Liver (tissue), 3 donors: ENCODE results near the gene RHOT1.

Experiments used
- FOXA1 ChIP-seq: IDR thresholded peaks from 2 replicates; pipeline ENCODE4 v1.6.1; 2016; ENCODE audit warnings: antibody characterized with exemption
- GABPA ChIP-seq, 2 donors: IDR thresholded peaks in 1 of 2; conservative IDR thresholded peaks in 1 of 2; 2 replicates each; pipeline ENCODE4 v1.6.1; 2016; ENCODE audit warnings: antibody characterized with exemption in 2 of 2, mild to moderate bottlenecking in 1 of 2, moderate library complexity in 1 of 2
- NR2F2 ChIP-seq: IDR thresholded peaks from 2 replicates; pipeline ENCODE4 v1.6.1; 2016; ENCODE audit warnings: antibody characterized with exemption
- RAD21 ChIP-seq, 2 donors: IDR thresholded peaks; 2 replicates each; pipeline ENCODE4 v1.6.1; 2016; ENCODE audit warnings: antibody characterized with exemption in 2 of 2, mild to moderate bottlenecking in 2 of 2
- SP1 ChIP-seq: IDR thresholded peaks from 2 replicates; pipeline ENCODE4 v1.6.1; 2018; ENCODE audit warnings: antibody characterized with exemption, mild to moderate bottlenecking
- YY1 ChIP-seq: IDR thresholded peaks from 2 replicates; pipeline ENCODE4 v1.6.1; 2016; ENCODE audit warnings: antibody characterized with exemption, mild to moderate bottlenecking
- ZBTB33 ChIP-seq: IDR thresholded peaks from 2 replicates; pipeline ENCODE4 v1.6.1; 2016; ENCODE audit warnings: antibody characterized with exemption
- TF ChIP-seq, protein P1 (sequence below): IDR thresholded peaks from 2 replicates; pipeline ENCODE4 v1.6.1; 2016; ENCODE audit warnings: antibody characterized with exemption
- TF ChIP-seq, protein P2 (sequence below): fragments of 150-350 bp; IDR thresholded peaks from 2 replicates; pipeline ENCODE4 v1.5.1; 2017; ENCODE audit warnings: improper control_type of control experiment, low read depth, low read length; ENCODE audit not compliant: missing input control
- TF ChIP-seq, protein P3 (sequence below): IDR thresholded peaks from 2 replicates; pipeline ENCODE4 v1.6.1; 2016; ENCODE audit warnings: antibody characterized with exemption, mild to moderate bottlenecking
- TF ChIP-seq, protein P4 (sequence below): IDR thresholded peaks from 2 replicates; pipeline ENCODE4 v1.6.1; 2016; ENCODE audit warnings: antibody characterized with exemption
- donor health status: healthy.
- donor health status: healthy.

DNA sequence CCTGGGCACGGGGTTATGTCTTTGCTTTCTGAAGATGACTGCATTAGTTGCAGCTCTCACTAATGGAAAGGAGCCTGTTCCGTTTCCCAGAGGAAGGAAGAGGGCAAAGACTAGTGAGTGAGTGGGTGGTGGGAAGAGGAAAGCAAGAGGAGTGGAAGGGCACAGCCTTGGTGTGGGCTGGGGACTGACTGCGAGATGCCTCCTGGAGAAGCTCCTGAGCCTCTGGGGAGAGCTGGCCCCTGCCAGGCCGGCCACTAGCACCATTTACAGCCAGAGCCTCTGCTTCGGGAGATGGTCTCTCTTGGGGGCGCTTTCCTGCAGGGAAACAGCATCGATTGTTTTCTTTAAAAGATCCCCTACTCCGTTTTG is 122.5 kb downstream of the RHOT1 start:
- TF ChIP-seq, protein P1, sequence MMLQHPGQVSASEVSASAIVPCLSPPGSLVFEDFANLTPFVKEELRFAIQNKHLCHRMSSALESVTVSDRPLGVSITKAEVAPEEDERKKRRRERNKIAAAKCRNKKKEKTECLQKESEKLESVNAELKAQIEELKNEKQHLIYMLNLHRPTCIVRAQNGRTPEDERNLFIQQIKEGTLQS = no peak
- TF ChIP-seq, protein P2, sequence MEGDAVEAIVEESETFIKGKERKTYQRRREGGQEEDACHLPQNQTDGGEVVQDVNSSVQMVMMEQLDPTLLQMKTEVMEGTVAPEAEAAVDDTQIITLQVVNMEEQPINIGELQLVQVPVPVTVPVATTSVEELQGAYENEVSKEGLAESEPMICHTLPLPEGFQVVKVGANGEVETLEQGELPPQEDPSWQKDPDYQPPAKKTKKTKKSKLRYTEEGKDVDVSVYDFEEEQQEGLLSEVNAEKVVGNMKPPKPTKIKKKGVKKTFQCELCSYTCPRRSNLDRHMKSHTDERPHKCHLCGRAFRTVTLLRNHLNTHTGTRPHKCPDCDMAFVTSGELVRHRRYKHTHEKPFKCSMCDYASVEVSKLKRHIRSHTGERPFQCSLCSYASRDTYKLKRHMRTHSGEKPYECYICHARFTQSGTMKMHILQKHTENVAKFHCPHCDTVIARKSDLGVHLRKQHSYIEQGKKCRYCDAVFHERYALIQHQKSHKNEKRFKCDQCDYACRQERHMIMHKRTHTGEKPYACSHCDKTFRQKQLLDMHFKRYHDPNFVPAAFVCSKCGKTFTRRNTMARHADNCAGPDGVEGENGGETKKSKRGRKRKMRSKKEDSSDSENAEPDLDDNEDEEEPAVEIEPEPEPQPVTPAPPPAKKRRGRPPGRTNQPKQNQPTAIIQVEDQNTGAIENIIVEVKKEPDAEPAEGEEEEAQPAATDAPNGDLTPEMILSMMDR = no peak
- no peak for TF ChIP-seq ZBTB33
- TF ChIP-seq RAD21 (IDR thresholded peaks at IDR 0.05) = no peak
- TF ChIP-seq, protein P3, sequence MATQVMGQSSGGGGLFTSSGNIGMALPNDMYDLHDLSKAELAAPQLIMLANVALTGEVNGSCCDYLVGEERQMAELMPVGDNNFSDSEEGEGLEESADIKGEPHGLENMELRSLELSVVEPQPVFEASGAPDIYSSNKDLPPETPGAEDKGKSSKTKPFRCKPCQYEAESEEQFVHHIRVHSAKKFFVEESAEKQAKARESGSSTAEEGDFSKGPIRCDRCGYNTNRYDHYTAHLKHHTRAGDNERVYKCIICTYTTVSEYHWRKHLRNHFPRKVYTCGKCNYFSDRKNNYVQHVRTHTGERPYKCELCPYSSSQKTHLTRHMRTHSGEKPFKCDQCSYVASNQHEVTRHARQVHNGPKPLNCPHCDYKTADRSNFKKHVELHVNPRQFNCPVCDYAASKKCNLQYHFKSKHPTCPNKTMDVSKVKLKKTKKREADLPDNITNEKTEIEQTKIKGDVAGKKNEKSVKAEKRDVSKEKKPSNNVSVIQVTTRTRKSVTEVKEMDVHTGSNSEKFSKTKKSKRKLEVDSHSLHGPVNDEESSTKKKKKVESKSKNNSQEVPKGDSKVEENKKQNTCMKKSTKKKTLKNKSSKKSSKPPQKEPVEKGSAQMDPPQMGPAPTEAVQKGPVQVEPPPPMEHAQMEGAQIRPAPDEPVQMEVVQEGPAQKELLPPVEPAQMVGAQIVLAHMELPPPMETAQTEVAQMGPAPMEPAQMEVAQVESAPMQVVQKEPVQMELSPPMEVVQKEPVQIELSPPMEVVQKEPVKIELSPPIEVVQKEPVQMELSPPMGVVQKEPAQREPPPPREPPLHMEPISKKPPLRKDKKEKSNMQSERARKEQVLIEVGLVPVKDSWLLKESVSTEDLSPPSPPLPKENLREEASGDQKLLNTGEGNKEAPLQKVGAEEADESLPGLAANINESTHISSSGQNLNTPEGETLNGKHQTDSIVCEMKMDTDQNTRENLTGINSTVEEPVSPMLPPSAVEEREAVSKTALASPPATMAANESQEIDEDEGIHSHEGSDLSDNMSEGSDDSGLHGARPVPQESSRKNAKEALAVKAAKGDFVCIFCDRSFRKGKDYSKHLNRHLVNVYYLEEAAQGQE = no peak
- no peak for TF ChIP-seq FOXA1
- TF ChIP-seq SP1 = no peak
- TF ChIP-seq YY1 = no peak
- TF ChIP-seq, protein P4, sequence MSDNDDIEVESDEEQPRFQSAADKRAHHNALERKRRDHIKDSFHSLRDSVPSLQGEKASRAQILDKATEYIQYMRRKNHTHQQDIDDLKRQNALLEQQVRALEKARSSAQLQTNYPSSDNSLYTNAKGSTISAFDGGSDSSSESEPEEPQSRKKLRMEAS = no peak
- no peak for TF ChIP-seq NR2F2
- no peak for TF ChIP-seq GABPA (IDR thresholded peaks at IDR 0.05 in 1 of 2, conservative IDR thresholded peaks at IDR 0.05 in 1 of 2)
